CD4-positive, alpha-beta T cell treated with Interleukin-4 for 1 hour (primary cell): ENCODE data around the gene SLC30A3.

Source experiments
- DNase-seq, 2 donors: peaks; one replicate each; pipeline ENCODE4 v3.0.0-alpha.2; 2020 to 2022

Gene SLC30A3

GRCh38 chr2:27256855-27257454 is 5.9 kb downstream of the SLC30A3 start:
- no peak for DNase-seq

GRCh38 chr2:27255660-27256059 is 7.2 kb downstream of the SLC30A3 start:
- no peak for DNase-seq

DNA sequence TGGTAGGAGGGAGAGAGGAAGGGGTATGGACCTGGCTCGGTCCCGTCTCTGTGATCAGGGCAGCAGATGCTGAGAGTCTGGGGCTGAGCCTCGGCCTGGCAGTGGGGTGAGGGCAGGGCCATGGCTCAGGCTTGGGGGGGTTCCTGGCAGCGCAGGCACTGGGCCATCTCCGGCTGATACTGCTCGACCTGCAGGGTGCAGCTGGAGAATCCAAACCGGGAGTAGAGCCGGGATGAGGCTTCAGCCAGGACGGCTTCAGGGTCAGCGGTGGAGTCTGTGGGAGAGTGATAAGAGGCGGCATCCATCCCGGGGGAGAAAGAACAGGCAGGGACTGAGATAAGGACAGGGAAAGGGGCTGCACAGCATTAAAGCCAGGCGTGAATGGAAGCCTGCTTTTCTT is 7.7 kb downstream of the SLC30A3 start:
- DNase-seq = no peak

- no peak for DNase-seq
Observed at GRCh38 chr2:27251766-27252165, 11.1 kb downstream of the SLC30A3 start.

DNA sequence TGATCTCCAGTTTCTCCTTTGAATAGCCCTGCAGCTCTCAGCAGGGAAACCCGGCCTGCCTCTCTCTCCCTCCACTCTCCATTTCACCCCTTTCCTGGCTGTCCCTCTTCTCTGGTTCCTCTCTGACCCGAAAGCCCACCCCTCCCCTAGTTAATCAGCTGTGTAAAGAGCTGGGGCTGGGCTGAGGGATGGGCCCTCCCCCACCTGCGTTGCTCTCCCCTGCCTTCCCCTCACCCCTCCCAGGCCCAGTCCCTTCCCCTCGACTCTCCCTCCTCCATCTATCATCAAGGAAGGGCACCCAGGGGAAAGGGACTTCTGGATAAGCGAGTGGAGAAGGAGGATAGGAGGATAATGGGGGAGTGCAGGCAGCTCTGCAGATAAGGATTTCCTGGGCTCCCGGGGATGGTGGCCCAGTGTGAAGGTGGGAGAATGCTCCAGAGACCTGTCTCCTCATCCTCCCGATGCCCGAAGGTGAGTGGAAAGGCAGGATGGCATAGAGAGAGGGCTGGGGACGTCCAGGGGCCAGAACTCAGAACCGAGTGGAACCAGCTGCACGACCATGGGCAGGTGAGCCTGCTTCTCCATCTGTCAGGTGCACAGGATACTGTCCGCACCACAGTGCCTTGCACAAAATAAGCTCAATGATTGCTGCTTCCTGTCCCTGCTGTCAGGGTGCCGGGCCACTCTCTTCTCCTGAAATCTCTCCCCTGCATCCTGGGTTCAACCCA is 12.0 kb downstream of the SLC30A3 start:
- no peak for DNase-seq

GRCh38 chr2:27249891-27250651 is 12.8 kb downstream of the SLC30A3 start:
- DNase-seq = peak; percentile 28 to 32

DNA sequence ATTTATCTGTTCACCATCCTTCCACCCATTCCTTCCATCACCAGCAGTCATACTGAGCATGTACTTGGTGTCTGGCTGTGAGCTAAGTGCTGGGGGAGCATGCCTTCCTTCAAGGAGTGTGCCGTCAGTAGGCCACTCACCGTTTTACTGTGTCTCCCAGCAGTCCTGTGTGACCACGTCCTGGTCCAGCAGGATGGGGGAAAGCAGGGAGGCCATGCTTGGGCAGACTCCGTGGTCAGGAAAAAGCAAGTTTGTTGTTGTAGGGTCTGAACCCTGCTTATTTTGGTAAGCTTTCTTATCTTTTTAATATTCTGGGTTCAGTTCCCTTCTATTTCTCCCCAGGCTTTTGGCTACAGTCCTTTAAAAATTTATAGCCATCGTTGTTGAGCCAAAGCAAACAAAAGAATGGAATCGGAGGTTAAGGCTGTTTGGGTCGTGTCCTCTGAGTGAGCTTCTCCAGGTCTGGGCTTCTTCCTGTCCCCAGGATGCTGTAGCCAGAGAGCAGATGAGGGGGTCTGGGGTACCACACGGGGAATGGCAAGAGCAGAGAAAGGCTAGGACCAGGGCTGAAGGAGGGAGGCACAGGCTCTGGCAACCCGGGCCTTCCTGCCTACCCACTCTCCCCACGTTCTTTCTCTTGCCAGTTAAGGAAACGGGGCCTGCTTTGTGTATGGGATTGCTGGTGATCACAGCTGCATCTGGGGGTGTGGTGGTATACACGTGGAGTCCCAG is 13.5 kb downstream of the SLC30A3 start:
- DNase-seq = no peak

DNA sequence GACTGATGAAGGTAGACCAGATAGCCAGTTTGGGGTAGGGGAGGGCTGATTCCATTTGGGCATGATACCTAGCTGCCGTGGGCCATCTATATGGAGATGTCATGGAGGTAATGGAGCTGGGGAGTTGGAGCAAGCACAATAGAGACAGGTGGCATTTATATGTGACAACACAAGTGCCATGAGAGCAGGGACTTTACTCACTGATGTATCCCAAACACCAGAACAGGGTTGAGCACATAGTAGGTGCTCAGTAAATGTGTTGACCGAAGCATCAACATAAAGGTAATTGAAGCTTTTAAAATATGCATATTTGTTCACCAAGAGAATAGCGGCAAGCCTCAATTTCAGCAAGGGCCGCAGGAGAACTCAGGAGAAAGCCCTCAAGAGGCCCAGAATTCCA is 15.0 kb downstream of the SLC30A3 start:
- no peak for DNase-seq

GRCh38 chr2:27245626-27246025 is 17.2 kb downstream of the SLC30A3 start:
- no peak for DNase-seq

DNA sequence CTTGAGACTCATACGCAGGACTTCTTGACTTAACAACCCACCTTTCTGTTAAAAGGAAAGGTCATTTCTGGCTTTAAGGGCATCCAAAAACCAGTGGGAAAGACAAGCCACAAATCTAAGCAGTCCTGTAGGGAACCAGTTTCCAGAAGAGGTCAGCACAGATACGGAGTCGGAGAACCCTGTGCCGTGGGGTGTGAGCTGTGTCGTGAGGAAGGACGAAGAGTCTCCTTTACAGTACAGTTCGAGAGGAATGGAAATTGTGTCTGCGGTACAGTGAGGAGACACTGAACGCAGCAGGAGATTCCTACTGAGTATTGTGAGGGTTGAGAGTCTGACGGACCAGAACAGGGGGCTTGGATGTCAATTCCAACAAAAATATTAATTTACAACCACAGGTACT is 17.7 kb downstream of the SLC30A3 start:
- DNase-seq = no peak

- no peak for DNase-seq
Observed at GRCh38 chr2:27243391-27244130, 19.3 kb downstream of the SLC30A3 start.

GRCh38 chr2:27242614-27242951 is 20.3 kb downstream of the SLC30A3 start:
- DNase-seq = no peak

- DNase-seq = no peak
Observed at GRCh38 chr2:27241761-27242613, 20.9 kb downstream of the SLC30A3 start.

- DNase-seq = no peak
Observed at GRCh38 chr2:27240406-27240805, 22.4 kb downstream of the SLC30A3 start.

DNA sequence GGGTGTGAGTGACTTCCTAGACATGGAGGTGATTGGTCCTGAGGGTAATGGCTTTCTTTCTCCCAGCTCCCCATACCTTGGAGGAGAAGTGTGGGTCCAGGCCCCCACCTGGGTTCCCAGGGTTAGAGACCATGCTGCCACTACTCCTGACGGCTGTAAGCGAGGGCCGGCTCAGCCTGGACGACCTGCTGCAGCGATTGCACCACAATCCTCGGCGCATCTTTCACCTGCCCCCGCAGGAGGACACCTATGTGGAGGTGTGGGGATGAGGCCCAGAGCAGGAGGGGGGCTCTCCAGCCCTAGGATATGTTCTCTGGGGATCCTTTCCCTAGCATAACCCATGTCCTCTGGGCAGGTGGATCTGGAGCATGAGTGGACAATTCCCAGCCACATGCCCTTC is 23.9 kb downstream of the SLC30A3 start:
- DNase-seq = no peak

GRCh38 chr2:27237341-27237945 is 25.4 kb downstream of the SLC30A3 start:
- DNase-seq = no peak

DNA sequence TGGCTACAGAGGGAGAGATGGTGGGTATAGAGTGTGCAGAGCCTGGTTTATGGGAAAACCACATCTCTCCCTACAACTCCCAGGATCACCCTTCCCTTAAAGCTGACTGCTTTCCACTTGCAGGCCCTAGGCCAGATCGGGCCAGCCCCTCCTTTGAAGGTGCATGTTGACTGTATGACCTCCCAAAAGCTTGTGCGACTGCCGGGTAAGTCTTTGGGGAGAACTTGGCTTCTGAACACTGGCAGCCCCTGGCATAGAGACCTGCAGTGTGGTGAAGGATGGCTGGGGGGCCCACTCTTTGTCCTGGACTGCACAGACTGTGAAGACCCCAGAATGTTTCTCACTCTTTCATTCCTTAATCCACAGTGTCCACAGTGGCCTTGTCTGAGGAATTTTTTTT is 26.2 kb downstream of the SLC30A3 start:
- DNase-seq = no peak

DNA sequence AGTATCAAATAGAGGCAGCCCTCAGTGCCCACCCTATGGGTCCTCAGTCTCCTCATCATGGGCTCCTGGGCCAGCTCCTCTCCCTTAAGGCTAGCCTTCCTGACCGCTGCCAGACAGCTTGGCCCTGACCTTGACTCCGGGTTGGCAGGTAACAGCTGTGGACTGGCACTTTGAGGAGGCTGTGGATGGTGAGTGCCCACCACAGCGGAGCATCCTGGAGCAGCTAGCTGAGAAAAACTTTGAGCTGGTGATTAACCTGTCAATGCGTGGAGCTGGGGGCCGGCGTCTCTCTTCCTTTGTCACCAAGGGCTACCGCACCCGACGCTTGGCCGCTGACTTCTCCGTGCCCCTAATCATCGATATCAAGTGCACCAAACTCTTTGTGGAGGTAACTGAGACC is 26.7 kb downstream of the SLC30A3 start:
- DNase-seq = no peak

- DNase-seq = no peak
Observed at GRCh38 chr2:27233341-27233740, 29.5 kb downstream of the SLC30A3 start.

DNA sequence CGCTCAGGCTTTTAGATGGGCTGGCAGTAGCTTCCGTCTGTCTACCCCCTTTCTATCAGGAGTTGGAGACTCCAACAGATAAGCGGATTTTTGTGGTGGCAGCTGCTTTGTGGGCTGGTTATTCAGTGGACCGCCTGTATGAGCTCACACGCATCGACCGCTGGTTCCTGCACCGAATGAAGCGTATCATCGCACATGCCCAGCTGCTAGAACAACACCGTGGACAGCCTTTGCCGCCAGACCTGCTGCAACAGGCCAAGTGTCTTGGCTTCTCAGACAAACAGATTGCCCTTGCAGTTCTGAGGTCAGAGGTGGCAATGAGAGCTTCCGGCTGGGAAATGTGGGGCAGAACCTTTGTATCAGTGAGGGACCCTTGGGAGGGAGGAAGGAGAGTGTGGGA is 30.9 kb downstream of the SLC30A3 start:
- no peak for DNase-seq

- DNase-seq = no peak
Observed at GRCh38 chr2:27227501-27227900, 35.3 kb downstream of the SLC30A3 start.
